ENCODE data around the gene AHCYL1. TPM values are rescaled to one million over a fixed set of nuclear protein-coding genes. Genes with fewer than 3 reads are reported as not detected.

Gene AHCYL1
- total and polyA plus RNA-seq, 2 of the 8 experiments (the other 6 are each of a cell fraction or from before 2014, with no cell fraction given): 64.5 to 95.9 TPM

- WGBS, 2 experiments (ENCODE audit: extremely low coverage in 1 of 2, insufficient coverage in 1 of 2, insufficient read length in 1 of 2, insufficient replicate concordance in 2 of 2, low coverage in 1 of 2, low lambda C conversion rate in 2 of 2, missing lambda C conversion rate in 1 of 2): 88% methylated on average over 7 of the region's 7 CpGs; no CpG with 5 or more reads in 1 of the 2 experiments
- no peak overlapping the region for H3K23ac ChIP-seq (ENCODE audit: insufficient read length)
- no peak overlapping the region for H2AK5ac ChIP-seq (ENCODE audit: low read depth, low read length)
- H3K27me3 ChIP-seq (replicated peaks in 1 of 4; ENCODE audit: control insufficient read depth in 3 of 4, extremely low read depth in 1 of 4, insufficient read depth in 3 of 4, low read length in 3 of 4): no peaks in the 10 kb centered on the region
- no peaks in the 10 kb centered on the region; the same call in none of the 2 replicates for H3K79me1 ChIP-seq (ENCODE audit: low read depth, low read length)
- POLR2A ChIA-PET (ENCODE audit: partially characterized antibody): interaction anchor here (4.0 kb wide), 1 partner anchor 12 kb away, joined by 19 read pairs; the partner anchor contains the start of gene AHCYL1
- no peak overlapping the region for H2BK5ac ChIP-seq (ENCODE audit: low read depth, low read length)
- H2BK12ac ChIP-seq (ENCODE audit: low read depth, low read length): no peak overlapping the region
- H3K14ac ChIP-seq (ENCODE audit: insufficient read length): no peak overlapping the region
- TF ChIP-seq CBX5 (IDR thresholded peaks at IDR 0.05; ENCODE audit: low read depth, low read length) (no peak), KDM4A (IDR thresholded peaks at IDR 0.05; ENCODE audit: low read depth, low read length, severe bottlenecking) (no peak), BCL11A (IDR thresholded peaks at IDR 0.05; ENCODE audit: low read depth in 2 of 2, low read length in 2 of 2) (no peak), SAP30 (IDR thresholded peaks at IDR 0.05; ENCODE audit: insufficient read depth, insufficient replicate concordance, low read length) (no peak), HDAC6 (IDR thresholded peaks at IDR 0.05; ENCODE audit: low read depth, low read length) (no peak), PHF8 (conservative IDR thresholded peaks at IDR 0.05; ENCODE audit: low read depth, low read length) (no peak), EZH2 (IDR thresholded peaks at IDR 0.05; ENCODE audit: low read depth, low read length, severe bottlenecking) (no peak), TAF1 (IDR thresholded peaks at IDR 0.05; ENCODE audit: low read depth, low read length) (no peak), SIN3A (conservative IDR thresholded peaks at IDR 0.05 in 1 of 2, IDR thresholded peaks at IDR 0.05 in 1 of 2; ENCODE audit: low read depth in 1 of 2, low read length in 2 of 2) (no peak)
- no peak overlapping the region for H3K27ac ChIP-seq (ENCODE audit: low read depth, low read length)
- no peak overlapping the region for H3K56ac ChIP-seq (replicated peaks; ENCODE audit: insufficient read length, low read depth, low read length)
- H3K18ac ChIP-seq (ENCODE audit: extremely low read depth, low read length): no peak overlapping the region
- no peak overlapping the region for H3K4ac ChIP-seq (replicated peaks; ENCODE audit: insufficient read length, low read depth, low read length)
- H3K23me2 ChIP-seq (ENCODE audit: low read depth, low read length): no peaks in the 10 kb centered on the region
- no peak overlapping the region for H2AFZ ChIP-seq (ENCODE audit: low read length)
- H3K4me3 ChIP-seq (ENCODE audit: extremely low read depth in 1 of 4, insufficient read depth in 2 of 4, low read depth in 3 of 4, low read length in 4 of 4): no peak overlapping the region
- peaks cover 0 to 59% of the 10 kb centered on the region in 2 experiments; a peak in 2 of 4 replicates for H3K79me2 ChIP-seq (ENCODE audit: control insufficient read depth in 1 of 2, insufficient read depth in 2 of 2, low read length in 2 of 2)
- DNase-seq (ENCODE audit: low read depth in 1 of 2, low spot score in 2 of 2) (no peak), FAIRE-seq (no peak)
- no peak overlapping the region for H4K5ac ChIP-seq (ENCODE audit: insufficient read length, low read depth, low read length)
- H3K4me1 ChIP-seq (replicated peaks in 1 of 4; ENCODE audit: control insufficient read depth in 3 of 4, insufficient read depth in 4 of 4, low read length in 3 of 4): no peaks in the 10 kb centered on the region
- no peak overlapping the region for H4K8ac ChIP-seq (ENCODE audit: extremely low read depth, insufficient read depth, low read length)
- H3K9me3 ChIP-seq (ENCODE audit: insufficient read depth in 2 of 2, low read depth in 1 of 2, low read length in 1 of 2): no peaks in the 10 kb centered on the region
- no peak overlapping the region for H2BK15ac ChIP-seq (ENCODE audit: low read length)
- H3K4me2 ChIP-seq (ENCODE audit: insufficient read depth in 1 of 2, low read depth in 2 of 2, low read length in 2 of 2): no peak overlapping the region
- H2BK20ac ChIP-seq (ENCODE audit: low read length): no peak overlapping the region
- H2BK120ac ChIP-seq (replicated peaks; ENCODE audit: low read depth, low read length): no peak overlapping the region
- H3K36me3 ChIP-seq (ENCODE audit: control insufficient read depth in 2 of 4, insufficient read depth in 4 of 4, low read length in 3 of 4): peaks cover 0 to 2% (median 0%) of the 10 kb centered on the region in 4 experiments; a peak in 1 of 8 replicates
- CTCF ChIA-PET (ENCODE audit: partially characterized antibody): interaction anchor here (0.8 to 4.8 kb wide), 7 partner anchors 9 to 359 kb away, joined by 3 to 22 read pairs (median 5); partner anchors contain the start of gene AHCYL1
- no peak overlapping the region for H4K91ac ChIP-seq (replicated peaks; ENCODE audit: insufficient read length, low read length)
- no peak overlapping the region for H3K9ac ChIP-seq (replicated peaks in 1 of 4; ENCODE audit: extremely low read depth in 1 of 4, low read depth in 3 of 4, low read length in 3 of 4)
- peaks cover 2 to 5% of the 10 kb centered on the region in 2 experiments for H4K20me1 ChIP-seq (replicated peaks in 1 of 2; ENCODE audit: control insufficient read depth in 1 of 2, insufficient read depth in 2 of 2, low read length in 2 of 2)
These were observed 12.8 kb downstream of the AHCYL1 start for GRCh38 chr1:109997204-109997866.

All from H1 (cell line).